Measurements from ENCODE around the gene MYLK2.

DNA sequence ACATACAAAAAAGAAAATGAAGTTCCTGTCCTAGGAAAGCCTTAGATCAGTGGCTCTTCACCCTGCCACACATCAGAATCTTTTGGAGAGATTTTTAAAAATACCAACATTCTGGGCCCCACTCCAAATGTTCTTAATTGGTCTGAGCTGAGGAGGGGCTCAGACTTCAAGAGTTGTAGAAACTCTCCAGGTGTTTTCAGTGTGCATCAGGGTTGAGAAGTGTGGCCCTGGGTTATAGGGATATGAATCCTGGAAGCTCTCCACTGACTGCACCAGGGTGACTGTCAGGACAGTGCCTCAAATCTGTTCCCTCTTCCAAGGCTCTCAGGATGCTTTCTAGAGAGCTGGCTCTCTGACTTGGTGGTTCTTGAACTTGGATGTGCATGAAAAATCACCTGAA is 5.5 kb upstream of the MYLK2 start:
- TF ChIP-seq, protein P1, sequence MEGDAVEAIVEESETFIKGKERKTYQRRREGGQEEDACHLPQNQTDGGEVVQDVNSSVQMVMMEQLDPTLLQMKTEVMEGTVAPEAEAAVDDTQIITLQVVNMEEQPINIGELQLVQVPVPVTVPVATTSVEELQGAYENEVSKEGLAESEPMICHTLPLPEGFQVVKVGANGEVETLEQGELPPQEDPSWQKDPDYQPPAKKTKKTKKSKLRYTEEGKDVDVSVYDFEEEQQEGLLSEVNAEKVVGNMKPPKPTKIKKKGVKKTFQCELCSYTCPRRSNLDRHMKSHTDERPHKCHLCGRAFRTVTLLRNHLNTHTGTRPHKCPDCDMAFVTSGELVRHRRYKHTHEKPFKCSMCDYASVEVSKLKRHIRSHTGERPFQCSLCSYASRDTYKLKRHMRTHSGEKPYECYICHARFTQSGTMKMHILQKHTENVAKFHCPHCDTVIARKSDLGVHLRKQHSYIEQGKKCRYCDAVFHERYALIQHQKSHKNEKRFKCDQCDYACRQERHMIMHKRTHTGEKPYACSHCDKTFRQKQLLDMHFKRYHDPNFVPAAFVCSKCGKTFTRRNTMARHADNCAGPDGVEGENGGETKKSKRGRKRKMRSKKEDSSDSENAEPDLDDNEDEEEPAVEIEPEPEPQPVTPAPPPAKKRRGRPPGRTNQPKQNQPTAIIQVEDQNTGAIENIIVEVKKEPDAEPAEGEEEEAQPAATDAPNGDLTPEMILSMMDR (optimal IDR thresholded peaks at IDR 0.05 in 1 of 3, IDR thresholded peaks at IDR 0.05 in 1 of 3, conservative IDR thresholded peaks at IDR 0.05 in 1 of 3; ENCODE audit: extremely low read depth in 1 of 3, insufficient read depth in 2 of 3, low read length in 3 of 3) = no peak
- TF ChIP-seq EZH2 (IDR thresholded peaks at IDR 0.05; ENCODE audit: low read length) = no peak

Data from keratinocyte (primary cell).